MCF 10A (cell line): ENCODE measurements around the gene XYLB. TPM values are rescaled to one million over a fixed set of nuclear protein-coding genes. Genes with fewer than 3 reads are reported as not detected.

Source experiments
- BruUV-seq: library from RNA; stranded (reverse); fragments of 400-500 nt; replicated peaks from 2 replicates; lab custom pipeline; 2021; lab: Mats Ljungman, UMichigan
- CTCF ChIA-PET: fragments of 300-600 bp; sonication (Branson Sonifier 250); formaldehyde crosslinking; extraction: SDS; loops from one replicate; lab custom pipeline; 2021; ENCODE audit warnings: antibody characterized with exemption, inconsistent platforms; lab: Yijun Ruan, JAX
- POLR2A ChIA-PET: fragments of 300-600, 350-650 bp; sonication (Branson Sonifier 250); formaldehyde crosslinking; extraction: SDS; loops from one replicate; lab custom pipeline; 2020; ENCODE audit warnings: antibody characterized with exemption, inconsistent platforms; lab: Yijun Ruan, JAX
- DNase-seq: peaks from one replicate; pipeline ENCODE4 v3.0.0-alpha.2; 2018; ENCODE audit not compliant: unreplicated experiment
- H3K27ac Mint-ChIP-seq: one replicate; pipeline ENCODE4 v1.8.0; 2022; ENCODE audit warnings: mild to moderate bottlenecking, low read depth, mixed read lengths; ENCODE audit not compliant: unreplicated experiment
- H3K27me3 Mint-ChIP-seq: one replicate; pipeline ENCODE4 v1.8.0; 2022; ENCODE audit warnings: mixed read lengths; ENCODE audit not compliant: insufficient read depth, unreplicated experiment
- H3K36me3 Mint-ChIP-seq: one replicate; pipeline ENCODE4 v1.8.0; 2022; ENCODE audit warnings: mild to moderate bottlenecking, moderate library complexity, mixed read lengths; ENCODE audit not compliant: insufficient read depth, unreplicated experiment
- H3K4me1 Mint-ChIP-seq: one replicate; pipeline ENCODE4 v1.8.0; 2022; ENCODE audit warnings: mixed read lengths; ENCODE audit not compliant: insufficient read depth, unreplicated experiment
- H3K4me3 Mint-ChIP-seq: one replicate; pipeline ENCODE4 v1.8.0; 2022; ENCODE audit warnings: mild to moderate bottlenecking, moderate library complexity, mixed read lengths; ENCODE audit not compliant: unreplicated experiment
- H3K9me3 Mint-ChIP-seq: one replicate; pipeline ENCODE4 v1.8.0; 2022; ENCODE audit warnings: mixed read lengths; ENCODE audit not compliant: unreplicated experiment
- intact Hi-C: fragments of 100-400 bp; cut with micrococcal nuclease; formaldehyde crosslinking; loops from 2 replicates; pipeline ENCODE4 v1.14.1; 2022
- total RNA-seq: library from RNA; stranded (reverse); gene quantifications from 2 replicates; pipeline ENCODE4 v1.2.3, GENCODE V29; 2022
- TF ChIP-seq, protein P1 (sequence below): fragments of 200-600 bp; IDR thresholded peaks from one replicate; pipeline ENCODE4 v1.8.0; 2022; ENCODE audit warnings: antibody characterized with exemption, mild to moderate bottlenecking; ENCODE audit not compliant: unreplicated experiment

XYLB gene
- total RNA-seq, 1 experiment from 2014 or later: 6.6 TPM

DNA sequence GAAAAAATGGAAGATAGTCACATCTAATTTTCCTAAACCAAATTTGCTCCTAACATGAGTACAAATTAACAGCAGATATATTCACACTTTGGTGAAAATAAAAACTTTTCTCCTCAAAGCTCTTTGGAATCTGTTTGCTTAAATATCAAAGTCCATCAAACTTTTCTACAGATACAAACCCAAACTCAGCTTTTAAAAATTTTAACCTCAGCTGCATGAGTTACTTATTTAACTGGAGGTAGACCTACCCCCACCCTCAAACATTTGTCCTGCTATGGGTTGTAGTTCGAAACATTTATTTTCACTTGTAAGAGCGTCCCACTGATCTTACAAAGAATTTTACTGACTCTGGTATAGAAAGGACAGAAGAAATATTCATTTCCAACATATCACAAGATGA lies 8.9 kb upstream of the XYLB start:
- no TSS peak for BruUV-seq
- no peaks in the 10 kb centered on the region for H3K36me3 Mint-ChIP-seq
- no peaks in the 10 kb centered on the region for H3K9me3 Mint-ChIP-seq
- TF ChIP-seq, protein P1, sequence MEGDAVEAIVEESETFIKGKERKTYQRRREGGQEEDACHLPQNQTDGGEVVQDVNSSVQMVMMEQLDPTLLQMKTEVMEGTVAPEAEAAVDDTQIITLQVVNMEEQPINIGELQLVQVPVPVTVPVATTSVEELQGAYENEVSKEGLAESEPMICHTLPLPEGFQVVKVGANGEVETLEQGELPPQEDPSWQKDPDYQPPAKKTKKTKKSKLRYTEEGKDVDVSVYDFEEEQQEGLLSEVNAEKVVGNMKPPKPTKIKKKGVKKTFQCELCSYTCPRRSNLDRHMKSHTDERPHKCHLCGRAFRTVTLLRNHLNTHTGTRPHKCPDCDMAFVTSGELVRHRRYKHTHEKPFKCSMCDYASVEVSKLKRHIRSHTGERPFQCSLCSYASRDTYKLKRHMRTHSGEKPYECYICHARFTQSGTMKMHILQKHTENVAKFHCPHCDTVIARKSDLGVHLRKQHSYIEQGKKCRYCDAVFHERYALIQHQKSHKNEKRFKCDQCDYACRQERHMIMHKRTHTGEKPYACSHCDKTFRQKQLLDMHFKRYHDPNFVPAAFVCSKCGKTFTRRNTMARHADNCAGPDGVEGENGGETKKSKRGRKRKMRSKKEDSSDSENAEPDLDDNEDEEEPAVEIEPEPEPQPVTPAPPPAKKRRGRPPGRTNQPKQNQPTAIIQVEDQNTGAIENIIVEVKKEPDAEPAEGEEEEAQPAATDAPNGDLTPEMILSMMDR: no peak
- no peaks in the 10 kb centered on the region for H3K4me1 Mint-ChIP-seq
- no peaks in the 10 kb centered on the region for H3K27me3 Mint-ChIP-seq
- ChIA-PET CTCF (interaction anchor here (0.6 to 2.3 kb wide), 3 partner anchors 9 to 714 kb away, joined by 3 to 15 read pairs (median 3); partner anchors contain the start of gene XYLB), POLR2A (no interaction called here)
- H3K4me3 Mint-ChIP-seq: no peak overlapping the region
- intact Hi-C loops: no loop called here
- no peak overlapping the region for H3K27ac Mint-ChIP-seq
- DNase-seq: no peak

DNA sequence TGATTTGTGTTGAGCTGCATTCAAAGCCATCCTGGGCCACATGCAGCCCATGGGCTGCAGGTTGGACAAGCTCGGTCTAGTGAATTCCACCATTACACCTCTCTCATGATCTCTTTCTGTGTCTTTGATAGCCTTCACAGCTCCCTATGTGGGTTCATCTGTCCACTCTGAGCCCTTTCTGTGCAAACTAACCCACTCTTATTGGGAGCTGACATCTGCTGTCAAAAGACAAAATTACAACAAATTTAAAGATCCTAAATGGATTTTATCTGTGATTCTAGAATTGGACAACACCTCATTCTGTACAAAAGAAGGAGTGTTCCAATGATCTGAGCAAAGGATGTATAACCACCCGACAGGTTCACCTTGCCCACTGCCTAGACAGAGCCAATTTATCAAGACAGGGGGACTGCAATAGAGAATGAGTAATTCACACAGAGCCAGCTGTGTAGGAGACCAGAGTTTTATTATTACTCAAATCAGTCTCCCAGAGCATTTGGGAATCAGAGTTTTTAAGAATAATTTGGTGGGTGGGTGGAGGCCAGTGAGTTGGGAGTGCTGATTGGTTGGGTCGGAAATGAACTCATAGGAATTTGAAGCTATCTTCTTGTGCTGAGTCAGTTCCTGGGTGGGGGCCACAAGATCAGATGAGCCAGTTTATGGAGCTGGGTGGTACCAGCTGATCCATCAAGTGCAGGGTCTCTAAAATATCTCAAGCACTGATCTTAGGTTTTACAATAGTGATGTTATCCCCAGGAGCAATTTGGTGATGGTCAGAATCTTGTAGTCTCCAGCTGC lies 2.6 kb upstream of the XYLB start:
- Mint-ChIP-seq H3K4me1 (peaks cover 8% of the 10 kb centered on the region), H3K27me3 (no peaks in the 10 kb centered on the region), H3K4me3 (no peak overlapping the region), H3K36me3 (no peaks in the 10 kb centered on the region), H3K27ac (no peak overlapping the region), H3K9me3 (no peaks in the 10 kb centered on the region)
- no peak for DNase-seq
- TF ChIP-seq, protein P1: peak; percentile 16
- no TSS peak for BruUV-seq
- CTCF ChIA-PET: interaction anchor here (0.5 to 4.6 kb wide), 11 partner anchors 11 to 489 kb away, joined by 3 to 117 read pairs (median 7); partner anchors contain the start of gene EXOG
- intact Hi-C loops: loop anchor here (10.0 kb wide), 2 partner anchors 339 to 369 kb away; no protein-coding TSS in a partner anchor
- POLR2A ChIA-PET: interaction anchor here (0.6 to 0.8 kb wide), 3 partner anchors 11 to 202 kb away, joined by 3 to 4 read pairs (median 3); no protein-coding TSS in a partner anchor

GRCh38 chr3:38345879-38346586 lies 552 bp upstream of the XYLB start:
- TF ChIP-seq, protein P1: no peak
- no peaks in the 10 kb centered on the region for H3K9me3 Mint-ChIP-seq
- no peak overlapping the region for H3K27ac Mint-ChIP-seq
- no peaks in the 10 kb centered on the region for H3K27me3 Mint-ChIP-seq
- CTCF ChIA-PET: interaction anchor here (0.6 to 4.6 kb wide), 54 partner anchors 8 to 1470 kb away, joined by 3 to 117 read pairs (median 4); partner anchors contain the start of genes ACVR2B, EXOG and OXSR1
- H3K4me3 Mint-ChIP-seq: peak overlapping the region; percentile 69
- POLR2A ChIA-PET: interaction anchor here (0.7 to 2.0 kb wide), 6 partner anchors 9 to 214 kb away, joined by 3 to 10 read pairs (median 4); partner anchors contain the start of gene EXOG
- intact Hi-C loops: loop anchor here (2.0 to 10.0 kb wide), 6 partner anchors 109 to 371 kb away; partner anchors contain the start of genes ACAA1 and MYD88
- no TSS peak for BruUV-seq
- DNase-seq: no peak
- no peaks in the 10 kb centered on the region for H3K36me3 Mint-ChIP-seq
- peaks cover 8% of the 10 kb centered on the region for H3K4me1 Mint-ChIP-seq
